ENCODE data around the gene RAMP1.

The RAMP1 gene

DNA sequence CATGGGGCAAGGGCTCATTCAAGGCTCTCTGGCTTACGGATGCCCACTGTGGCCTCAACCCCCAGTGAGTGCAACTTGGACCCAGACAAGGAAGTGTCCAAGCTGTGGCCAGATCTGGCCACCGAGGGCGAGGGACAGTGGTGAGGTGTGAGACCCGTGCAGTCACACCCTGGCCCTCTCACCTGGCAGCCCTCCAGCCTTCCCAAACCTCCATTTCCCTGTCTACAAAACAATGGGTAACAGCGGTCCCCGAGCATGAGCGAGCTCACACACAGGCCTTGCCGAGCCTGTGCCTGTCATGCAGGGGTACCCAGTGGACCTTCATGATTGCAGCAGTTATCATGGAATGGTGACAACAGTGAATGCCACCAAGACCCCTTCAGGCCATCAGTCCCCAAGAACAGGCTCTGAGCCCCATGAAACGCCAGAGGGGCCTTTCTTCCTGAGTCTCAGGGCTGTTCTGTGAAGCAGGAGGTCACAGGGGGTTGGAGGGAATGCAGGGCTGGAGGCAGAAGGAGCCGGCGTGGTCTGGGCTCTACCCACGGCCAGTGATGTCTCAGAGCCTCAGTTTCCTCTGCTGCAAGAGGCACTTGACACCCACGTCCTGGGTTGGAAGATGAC, 49.8 kb downstream of the RAMP1 start:
- TF ChIP-seq TAF1 (IDR thresholded peaks at IDR 0.05; ENCODE audit: borderline replicate concordance, insufficient read depth, low read length) = no peak
- no peak for TF ChIP-seq POLR2AphosphoS5 (IDR thresholded peaks at IDR 0.05; ENCODE audit: low read depth, low read length)
- no peak for TF ChIP-seq SIN3A (IDR thresholded peaks at IDR 0.05; ENCODE audit: borderline replicate concordance, insufficient read depth, low read length)
- TF ChIP-seq REST (IDR thresholded peaks at IDR 0.05; ENCODE audit: insufficient read depth in 1 of 2, low read depth in 2 of 2, low read length in 2 of 2) = no peak
- TF ChIP-seq FOXP2 (optimal IDR thresholded peaks at IDR 0.05; ENCODE audit: borderline replicate concordance, extremely low read depth, extremely low read length, insufficient read depth) = no peak

DNA sequence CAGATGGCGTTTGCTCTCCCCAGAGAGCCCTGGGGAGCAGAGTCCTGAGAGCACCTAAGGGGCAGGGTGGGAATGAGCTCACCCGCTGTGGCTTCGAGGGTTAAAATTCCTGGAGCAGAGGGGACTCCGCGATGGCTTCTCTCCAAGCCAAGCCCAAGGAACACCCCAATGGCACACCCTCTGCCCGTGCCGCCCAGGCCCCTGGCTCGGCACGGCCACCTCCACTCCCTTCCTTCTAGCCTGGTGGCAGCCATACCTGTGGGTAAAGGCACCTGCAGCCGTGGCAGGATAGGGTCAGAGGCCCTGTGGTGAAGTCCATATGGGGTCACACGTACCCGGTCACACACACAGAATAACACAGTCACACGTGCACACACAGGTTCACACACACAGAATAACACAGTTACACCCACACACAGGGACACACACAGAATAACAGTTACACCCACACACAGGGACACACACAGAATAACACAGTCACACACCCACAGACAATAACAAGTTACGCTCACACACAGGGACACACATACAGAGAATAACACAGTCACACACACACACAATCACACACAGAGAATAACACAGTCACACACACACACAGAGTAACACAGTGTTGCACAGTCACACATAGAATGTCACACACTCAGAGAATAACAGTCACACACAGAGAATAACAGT, 50.5 kb downstream of the RAMP1 start:
- TF ChIP-seq POLR2AphosphoS5 (IDR thresholded peaks at IDR 0.05; ENCODE audit: low read depth, low read length) (no peak), TAF1 (IDR thresholded peaks at IDR 0.05; ENCODE audit: borderline replicate concordance, insufficient read depth, low read length) (no peak), REST (IDR thresholded peaks at IDR 0.05; ENCODE audit: insufficient read depth in 1 of 2, low read depth in 2 of 2, low read length in 2 of 2) (no peak), FOXP2 (optimal IDR thresholded peaks at IDR 0.05; ENCODE audit: borderline replicate concordance, extremely low read depth, extremely low read length, insufficient read depth) (no peak), SIN3A (IDR thresholded peaks at IDR 0.05; ENCODE audit: borderline replicate concordance, insufficient read depth, low read length) (no peak)

DNA sequence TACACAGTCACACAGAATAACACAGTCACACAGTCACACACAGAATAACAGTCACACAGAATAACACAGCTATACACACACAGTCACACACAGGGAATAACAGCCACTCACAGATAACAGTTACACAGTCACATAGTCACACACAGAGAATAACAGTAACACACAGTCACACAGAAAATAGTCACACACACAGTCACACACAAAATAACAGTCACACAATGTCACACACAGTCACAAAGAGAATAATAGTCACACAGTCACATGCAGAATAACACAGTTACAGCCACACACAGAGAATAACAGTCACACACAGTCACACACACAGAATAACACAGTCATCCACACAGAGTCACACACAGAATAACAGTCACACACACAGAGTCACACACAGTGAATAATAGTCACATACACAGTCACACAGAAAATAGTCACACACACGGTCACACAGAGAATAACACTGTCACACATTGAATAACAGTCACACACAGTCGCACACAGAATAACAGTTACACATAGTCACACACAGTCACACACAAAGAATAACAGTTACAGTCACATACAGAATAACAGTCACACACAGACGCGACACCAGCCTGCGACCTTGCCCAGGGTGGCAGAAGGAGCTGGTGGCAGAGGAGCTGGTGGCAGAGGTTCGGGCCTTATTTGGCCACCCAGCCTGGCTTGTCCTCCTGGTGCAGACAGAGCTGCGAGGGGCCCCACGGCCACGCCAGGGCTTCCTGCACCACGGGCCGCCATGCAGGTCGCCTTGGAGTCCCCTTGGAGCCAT, 51.3 kb downstream of the RAMP1 start:
- TF ChIP-seq FOXP2 (optimal IDR thresholded peaks at IDR 0.05; ENCODE audit: borderline replicate concordance, extremely low read depth, extremely low read length, insufficient read depth) (no peak), SIN3A (IDR thresholded peaks at IDR 0.05; ENCODE audit: borderline replicate concordance, insufficient read depth, low read length) (no peak), TAF1 (IDR thresholded peaks at IDR 0.05; ENCODE audit: borderline replicate concordance, insufficient read depth, low read length) (no peak), REST (IDR thresholded peaks at IDR 0.05; ENCODE audit: insufficient read depth in 1 of 2, low read depth in 2 of 2, low read length in 2 of 2) (no peak), POLR2AphosphoS5 (IDR thresholded peaks at IDR 0.05; ENCODE audit: low read depth, low read length) (no peak)

DNA sequence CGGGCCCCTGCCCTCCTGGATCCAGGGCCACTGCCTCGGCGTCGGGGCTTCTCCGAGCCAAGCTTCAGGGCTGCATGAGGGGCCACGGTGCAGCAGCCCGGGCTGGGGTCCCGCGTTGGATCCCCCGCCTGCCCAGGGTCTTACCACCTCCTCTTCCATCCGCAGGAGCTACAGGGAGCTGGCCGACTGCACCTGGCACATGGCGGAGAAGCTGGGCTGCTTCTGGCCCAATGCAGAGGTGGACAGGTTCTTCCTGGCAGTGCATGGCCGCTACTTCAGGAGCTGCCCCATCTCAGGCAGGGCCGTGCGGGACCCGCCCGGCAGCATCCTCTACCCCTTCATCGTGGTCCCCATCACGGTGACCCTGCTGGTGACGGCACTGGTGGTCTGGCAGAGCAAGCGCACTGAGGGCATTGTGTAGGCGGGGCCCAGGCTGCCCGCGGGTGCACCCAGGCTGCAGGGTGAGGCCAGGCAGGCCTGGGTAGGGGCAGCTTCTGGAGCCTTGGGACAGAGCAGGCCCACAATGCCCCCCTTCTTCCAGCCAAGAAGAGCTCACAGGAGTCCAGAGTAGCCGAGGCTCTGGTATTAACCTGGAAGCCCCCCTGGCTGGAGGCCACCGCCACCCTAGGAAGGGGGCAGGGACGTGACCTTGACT, 52.1 kb downstream of the RAMP1 start:
- TF ChIP-seq FOXP2 (optimal IDR thresholded peaks at IDR 0.05; ENCODE audit: borderline replicate concordance, extremely low read depth, extremely low read length, insufficient read depth) (no peak), SIN3A (IDR thresholded peaks at IDR 0.05; ENCODE audit: borderline replicate concordance, insufficient read depth, low read length) (no peak), POLR2AphosphoS5 (IDR thresholded peaks at IDR 0.05; ENCODE audit: low read depth, low read length) (no peak), REST (IDR thresholded peaks at IDR 0.05; ENCODE audit: insufficient read depth in 1 of 2, low read depth in 2 of 2, low read length in 2 of 2) (no peak), TAF1 (IDR thresholded peaks at IDR 0.05; ENCODE audit: borderline replicate concordance, insufficient read depth, low read length) (no peak)

All from PFSK-1 (cell line).